IPS-18c (cell line): ENCODE data around the gene KRT6C.

Experiments
- H3K4me3 ChIP-seq: 2 replicates; pipeline ENCODE4 v1.7.0; 2013; ENCODE audit warnings: low read depth, mild to moderate bottlenecking, low read length, moderate library complexity; ENCODE audit not compliant: insufficient read depth
- H3K9me3 ChIP-seq: one replicate; pipeline ENCODE4 v1.6.1; 2013; ENCODE audit warnings: mild to moderate bottlenecking, low read length, moderate library complexity; ENCODE audit not compliant: control insufficient read depth, insufficient read depth

The KRT6C gene

GRCh38 chr12:52444647-52445595 lies 28.7 kb downstream of the KRT6C start:
- Histone ChIP-seq H3K9me3 (peaks cover 2% of the 10 kb centered on the region), H3K4me3 (no peak overlapping the region)

GRCh38 chr12:52443966-52444365 lies 29.6 kb downstream of the KRT6C start:
- H3K4me3 ChIP-seq, result no peak overlapping the region
- peaks cover 2% of the 10 kb centered on the region for H3K9me3 ChIP-seq

GRCh38 chr12:52442600-52443061 lies 31.0 kb downstream of the KRT6C start:
- no peak overlapping the region for H3K4me3 ChIP-seq
- H3K9me3 ChIP-seq, result no peaks in the 10 kb centered on the region

- H3K4me3 ChIP-seq, result no peak overlapping the region
- no peaks in the 10 kb centered on the region for H3K9me3 ChIP-seq
Observed at GRCh38 chr12:52441320-52441911, 32.2 kb downstream of the KRT6C start.

GRCh38 chr12:52440821-52441319 lies 32.7 kb downstream of the KRT6C start:
- no peak overlapping the region for H3K4me3 ChIP-seq

GRCh38 chr12:52439845-52440244 lies 33.8 kb downstream of the KRT6C start:
- no peak overlapping the region for H3K4me3 ChIP-seq
- H3K9me3 ChIP-seq, result no peaks in the 10 kb centered on the region

More at GRCh38 chr12:52440821-52441319, 32.7 kb downstream of the KRT6C start:
- no peaks in the 10 kb centered on the region for H3K9me3 ChIP-seq

GRCh38 chr12:52439420-52439819 lies 34.2 kb downstream of the KRT6C start:
- no peaks in the 10 kb centered on the region for H3K9me3 ChIP-seq
- no peak overlapping the region for H3K4me3 ChIP-seq

GRCh38 chr12:52438305-52439301 lies 35.0 kb downstream of the KRT6C start:
- Histone ChIP-seq H3K4me3 (no peak overlapping the region), H3K9me3 (no peaks in the 10 kb centered on the region)

- H3K4me3 ChIP-seq, result no peak overlapping the region
- H3K9me3 ChIP-seq, result no peaks in the 10 kb centered on the region
Observed at GRCh38 chr12:52437508-52437907, 36.1 kb downstream of the KRT6C start.

- no peaks in the 10 kb centered on the region for H3K9me3 ChIP-seq
Observed at GRCh38 chr12:52436828-52437474, 36.7 kb downstream of the KRT6C start.

GRCh38 chr12:52436000-52436827 lies 37.4 kb downstream of the KRT6C start:
- Histone ChIP-seq H3K9me3 (no peaks in the 10 kb centered on the region), H3K4me3 (no peak overlapping the region)

More at GRCh38 chr12:52436828-52437474, 36.7 kb downstream of the KRT6C start:
- no peak overlapping the region for H3K4me3 ChIP-seq

- H3K9me3 ChIP-seq, result no peaks in the 10 kb centered on the region
- no peak overlapping the region for H3K4me3 ChIP-seq
Observed at GRCh38 chr12:52435659-52435999, 38.0 kb downstream of the KRT6C start.

- no peaks in the 10 kb centered on the region for H3K9me3 ChIP-seq
- H3K4me3 ChIP-seq, result no peak overlapping the region
Observed at GRCh38 chr12:52434760-52435530, 38.7 kb downstream of the KRT6C start.

GRCh38 chr12:52434081-52434733 lies 39.4 kb downstream of the KRT6C start, which contains the start of gene KRT75:
Gene KRT75, minus strand, starts transcription at chr12:52434371. Its CDS starts 67 bp downstream, at chr12:52434304.
- H3K9me3 ChIP-seq, result no peaks in the 10 kb centered on the region
- H3K4me3 ChIP-seq, result no peak within 1 kb of the TSS
